ENCODE data around the gene EDIL3.
A peak's percentile ranks its signal among the peaks of the same experiment; 100 is the strongest.

Gene EDIL3

DNA sequence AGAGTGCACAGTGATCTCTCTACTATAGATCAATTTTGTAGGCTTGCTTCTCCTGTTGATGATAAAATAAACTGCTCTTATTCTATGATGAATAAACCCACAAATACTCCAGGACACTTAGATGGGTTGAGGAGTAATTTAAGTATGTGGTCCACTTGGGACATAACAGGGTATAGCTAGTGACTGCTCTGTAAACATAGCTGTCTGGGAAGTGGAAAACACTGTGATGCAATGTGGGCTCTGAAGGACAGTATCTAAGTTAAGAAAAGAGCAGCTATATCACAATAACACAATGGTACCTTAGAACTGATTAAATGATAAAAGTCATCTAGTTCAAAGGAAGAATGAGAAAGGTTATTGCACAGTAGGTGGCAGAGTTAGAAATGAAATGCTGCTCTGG, 369.7 kb downstream of the EDIL3 start:
- no peak for FAIRE-seq
- DNase-seq (ENCODE audit: extremely low spot score, insufficient read length, low read depth): no peak

DNA sequence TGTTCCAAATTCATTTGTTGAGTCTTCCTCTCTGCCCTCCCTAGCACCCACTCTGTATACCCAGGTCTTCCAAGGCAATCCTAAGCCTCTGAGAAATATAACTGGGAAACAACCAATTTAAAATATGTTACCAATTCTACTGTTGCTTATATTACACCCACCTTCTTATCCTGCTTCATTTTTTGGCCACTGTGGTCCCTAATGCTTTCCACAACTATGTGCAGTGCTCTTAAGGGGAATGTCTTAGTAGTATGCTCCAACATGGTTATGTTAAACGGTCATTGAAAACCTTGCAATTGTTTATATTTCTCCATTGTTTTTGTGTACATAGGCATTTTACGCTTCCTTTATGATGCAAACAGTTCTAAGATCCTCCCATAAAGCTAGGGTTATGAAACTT, 390.9 kb downstream of the EDIL3 start:
- no peak for FAIRE-seq
- DNase-seq (ENCODE audit: extremely low spot score, insufficient read length, low read depth): no peak

DNA sequence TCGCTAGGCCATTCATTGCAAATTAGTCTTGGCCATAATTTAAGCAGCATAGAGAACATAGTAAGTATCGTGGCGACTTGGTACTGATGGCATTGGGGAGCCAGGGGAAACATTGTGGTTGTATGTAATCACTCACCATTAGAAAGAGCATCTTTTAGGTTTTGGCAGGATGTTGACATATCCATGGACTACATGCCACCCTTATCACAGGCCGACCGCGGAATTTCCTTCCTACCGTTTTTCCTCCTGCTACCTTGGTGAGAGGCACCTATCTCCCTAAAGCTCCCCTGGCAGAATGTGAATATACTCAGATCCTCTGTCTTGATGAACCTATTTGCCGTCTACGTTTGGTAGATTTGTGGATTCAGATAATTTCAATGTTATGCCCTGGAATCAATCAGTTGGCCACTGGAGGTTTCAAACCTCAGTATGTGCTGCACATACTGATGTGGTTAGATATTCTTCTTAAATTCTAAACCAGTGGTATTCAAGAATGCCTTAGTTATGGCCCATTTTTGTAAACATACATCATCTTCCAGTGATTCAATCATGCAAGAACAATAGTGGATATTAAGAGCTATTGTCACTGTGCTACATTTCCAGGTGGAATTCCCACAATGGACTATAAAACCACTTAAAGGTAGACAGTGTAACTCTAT, 393.0 kb downstream of the EDIL3 start:
- no peak for FAIRE-seq
- DNase-seq (ENCODE audit: extremely low spot score, insufficient read length, low read depth): no peak

DNA sequence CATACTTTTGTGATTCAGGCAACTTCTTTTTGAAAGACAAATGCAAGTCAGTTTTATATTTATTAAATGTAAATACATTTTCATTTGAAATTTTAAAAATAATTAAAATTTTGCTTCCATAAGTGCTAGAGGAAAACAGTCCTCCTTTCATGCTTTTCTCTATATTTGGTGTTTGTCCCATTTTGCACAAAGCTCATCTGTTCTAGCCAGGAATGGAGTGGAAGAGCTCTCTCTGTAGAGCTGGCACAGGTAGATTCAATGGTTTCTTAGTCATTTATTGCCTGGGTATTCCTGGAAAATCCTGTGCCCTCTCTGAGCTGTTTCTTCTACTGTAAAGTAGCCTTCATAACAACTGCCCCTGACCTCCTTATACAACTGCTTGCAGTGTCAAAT, 396.4 kb downstream of the EDIL3 start:
- FAIRE-seq: no peak
- DNase-seq (ENCODE audit: extremely low spot score, insufficient read length, low read depth): no peak

DNA sequence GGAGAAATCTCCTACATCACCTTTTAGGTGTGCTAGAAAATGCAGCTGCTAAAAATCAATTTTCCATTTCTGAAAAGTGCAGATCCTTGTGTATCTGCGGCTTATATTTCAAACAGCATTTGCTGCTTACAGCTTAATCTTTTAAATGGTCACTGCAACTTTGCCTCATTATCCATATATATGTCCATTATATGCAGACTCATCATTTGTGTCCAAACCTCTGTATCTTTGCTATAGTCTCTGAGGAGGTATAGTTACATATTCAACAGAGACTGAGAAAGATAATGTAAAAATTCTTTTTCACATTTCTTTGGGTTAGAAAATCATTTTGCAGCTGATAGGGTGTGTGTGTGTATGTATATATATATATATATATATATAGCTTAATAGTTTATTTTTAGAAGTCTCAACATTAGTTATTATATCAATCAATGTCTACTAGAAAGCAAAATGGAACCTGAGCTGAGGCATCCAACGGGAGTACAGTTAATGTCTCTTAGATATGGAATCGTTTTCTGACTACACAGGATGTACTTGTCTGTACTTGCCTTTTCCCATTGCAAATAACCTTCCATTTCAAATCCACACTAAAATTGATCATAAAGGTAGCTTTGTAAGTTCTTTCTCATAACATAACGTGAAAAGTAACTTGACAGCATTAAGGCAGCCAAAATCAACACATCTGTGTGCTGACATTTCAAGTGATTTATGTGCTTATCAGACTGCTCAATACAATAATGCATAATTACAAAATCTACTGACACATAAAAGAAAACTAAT, 397.0 kb downstream of the EDIL3 start:
- DNase-seq (ENCODE audit: extremely low spot score, insufficient read length, low read depth) (no peak), FAIRE-seq (no peak)

DNA sequence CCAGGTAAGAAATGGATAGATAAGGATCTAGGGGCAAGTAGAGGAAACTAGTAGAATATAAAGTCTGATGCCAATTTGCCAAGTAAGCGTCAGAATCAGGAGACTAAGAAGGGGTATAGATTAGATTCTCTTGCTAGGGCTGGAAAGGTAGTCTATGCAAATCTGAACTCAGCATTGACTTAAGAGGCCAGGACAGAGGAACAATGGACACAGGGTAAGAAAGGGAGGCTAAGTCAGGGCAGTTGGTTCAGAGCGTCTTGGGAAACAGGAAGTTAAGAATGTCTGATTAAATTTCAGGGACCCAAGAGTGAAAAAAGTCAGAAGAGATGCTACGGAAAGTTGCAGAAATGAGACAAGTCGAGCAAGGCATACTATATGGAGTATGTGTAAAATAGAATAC, 400.8 kb downstream of the EDIL3 start:
- DNase-seq (ENCODE audit: extremely low spot score, insufficient read length, low read depth): no peak

DNA sequence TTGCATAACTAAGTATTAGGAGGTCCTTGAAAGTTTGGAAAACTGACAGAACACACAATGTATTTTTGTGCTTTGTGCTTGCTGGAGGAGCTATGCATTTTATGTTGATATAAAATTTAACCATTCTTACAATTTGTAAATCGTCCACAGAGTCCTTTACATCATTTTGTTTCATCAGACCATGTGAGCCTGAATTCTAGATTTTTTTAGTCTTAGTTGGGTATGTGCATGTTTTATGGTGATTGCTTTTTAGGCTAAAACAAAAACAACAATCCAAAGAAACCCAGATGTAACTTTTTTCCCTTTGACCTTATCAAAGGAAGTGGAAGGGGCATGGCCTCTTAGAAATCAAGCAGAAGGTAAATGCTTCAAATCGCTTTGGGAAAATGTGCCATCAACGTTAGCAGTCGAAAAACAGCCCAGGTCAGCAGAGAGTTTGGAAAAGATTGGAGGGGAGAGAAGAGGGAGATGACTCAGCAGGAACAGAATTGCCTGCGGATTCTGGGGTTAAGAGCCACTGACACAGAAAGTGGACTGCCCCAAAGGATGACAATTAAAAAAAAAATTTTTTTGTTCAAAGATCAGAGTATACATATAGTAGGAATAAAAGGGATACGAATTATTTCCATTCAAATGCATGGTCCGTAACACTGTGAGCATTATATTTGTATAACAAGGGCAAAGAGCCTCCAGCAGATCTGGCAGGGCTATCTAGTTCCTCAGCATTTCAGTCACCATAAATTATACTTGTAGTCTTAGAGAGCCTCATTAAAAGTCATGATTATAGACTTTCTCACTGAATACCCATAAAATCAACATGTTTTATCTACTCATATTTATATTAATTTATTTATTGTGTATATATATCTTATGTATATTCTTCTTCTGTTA, 410.5 kb downstream of the EDIL3 start:
- FAIRE-seq: no peak
- no peak for DNase-seq (ENCODE audit: extremely low spot score, insufficient read length, low read depth)

More for the DNA sequence above, 400.8 kb downstream of the EDIL3 start:
- no peak for FAIRE-seq

DNA sequence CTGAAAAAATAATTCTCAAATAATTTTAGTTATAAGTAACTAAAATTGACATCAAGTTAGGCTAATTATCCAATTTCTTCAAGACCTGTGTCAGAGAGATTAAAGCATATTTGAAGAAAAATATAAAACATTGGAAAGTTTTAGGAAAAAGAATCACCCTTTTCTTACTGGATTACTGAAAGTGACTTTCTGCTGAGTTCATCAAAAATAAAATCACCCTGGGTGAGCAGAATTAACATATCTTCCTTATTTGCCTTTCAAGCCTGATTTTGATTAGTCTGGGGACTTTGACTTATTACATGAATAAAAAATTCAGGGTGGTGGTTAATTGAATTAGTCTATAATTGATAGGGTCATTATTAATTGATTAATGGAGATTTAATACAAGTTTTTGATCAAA, 411.8 kb downstream of the EDIL3 start:
- DNase-seq (ENCODE audit: extremely low spot score, insufficient read length, low read depth) (no peak), FAIRE-seq (no peak)

DNA sequence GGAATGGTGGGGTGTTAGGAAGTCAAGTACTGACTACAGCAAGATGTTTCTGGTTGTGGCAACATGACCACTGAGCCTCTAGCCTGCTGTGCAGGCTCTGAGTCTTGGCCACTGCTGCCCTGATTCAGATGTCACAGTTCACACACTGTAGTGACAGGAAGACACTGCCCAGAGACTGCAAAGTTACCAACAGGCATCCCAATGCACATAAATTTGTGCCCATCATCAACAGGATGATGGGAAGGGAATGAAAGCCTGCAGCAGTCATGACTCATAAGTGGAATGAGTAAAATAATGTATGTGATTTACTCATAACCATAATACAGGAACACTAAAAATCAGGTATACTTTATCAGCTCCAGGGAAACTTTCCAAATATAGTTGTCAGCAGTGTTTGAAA, 412.4 kb downstream of the EDIL3 start:
- no peak for FAIRE-seq
- no peak for DNase-seq (ENCODE audit: extremely low spot score, insufficient read length, low read depth)

DNA sequence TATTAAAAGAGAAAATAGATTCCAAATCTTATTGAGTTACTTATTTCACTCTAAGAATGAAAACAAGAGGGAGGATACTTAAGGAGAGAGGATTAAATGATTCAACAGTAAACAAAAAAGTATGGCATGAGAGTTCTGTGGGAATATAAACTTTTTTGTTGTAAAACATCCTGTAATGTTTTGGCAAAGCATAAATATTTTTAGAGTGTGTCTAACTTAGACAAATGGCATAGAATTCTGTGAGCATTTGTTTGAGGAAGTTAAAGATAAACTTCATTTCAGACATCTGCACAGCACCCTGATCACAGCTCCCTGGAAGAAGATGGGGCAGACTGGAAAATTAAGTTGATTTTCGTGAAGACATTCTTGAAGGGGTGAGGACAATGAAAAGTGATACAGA, 417.3 kb downstream of the EDIL3 start:
- FAIRE-seq (no peak), DNase-seq (ENCODE audit: extremely low spot score, insufficient read length, low read depth) (no peak)

DNA sequence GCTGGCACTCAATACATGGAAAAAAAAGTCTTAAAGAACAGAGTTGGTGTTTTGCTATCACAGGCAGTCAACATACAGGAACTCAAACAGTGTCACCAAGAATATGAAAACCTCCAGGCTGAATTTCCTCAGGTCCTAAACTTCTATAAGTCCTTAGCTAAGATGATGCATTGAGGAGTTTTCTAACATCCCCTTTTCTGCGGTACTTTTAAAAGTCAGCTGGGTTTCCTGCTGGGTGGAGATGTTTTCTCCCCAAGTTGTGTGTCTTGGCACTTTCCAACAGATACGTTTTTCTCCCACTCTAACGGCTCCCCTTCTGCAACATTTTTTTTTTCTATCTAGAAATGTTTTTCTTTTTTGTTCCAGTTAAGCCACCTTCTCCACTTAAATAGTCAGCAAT, 419.2 kb downstream of the EDIL3 start:
- DNase-seq (ENCODE audit: extremely low spot score, insufficient read length, low read depth): no peak
- FAIRE-seq: no peak

DNA sequence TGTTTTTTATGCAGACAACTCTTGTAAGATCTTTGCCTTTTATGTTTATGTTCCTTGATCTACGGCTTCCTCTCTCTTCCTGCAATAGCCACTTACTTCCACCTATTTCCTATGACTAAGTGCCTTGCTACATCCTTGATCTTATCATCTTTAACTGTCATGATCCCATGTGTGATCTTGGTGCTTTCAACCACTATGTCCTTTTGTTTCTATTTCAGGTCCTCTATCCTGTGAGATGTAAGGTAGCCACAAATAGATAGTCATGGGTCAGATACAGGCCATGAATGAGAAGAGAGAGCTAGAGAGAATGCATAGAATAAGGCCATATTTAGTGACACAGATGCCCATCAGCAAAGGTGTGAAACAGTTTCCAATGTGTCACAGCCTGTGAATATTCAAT, 420.4 kb downstream of the EDIL3 start:
- DNase-seq (ENCODE audit: extremely low spot score, insufficient read length, low read depth) (no peak), FAIRE-seq (no peak)

DNA sequence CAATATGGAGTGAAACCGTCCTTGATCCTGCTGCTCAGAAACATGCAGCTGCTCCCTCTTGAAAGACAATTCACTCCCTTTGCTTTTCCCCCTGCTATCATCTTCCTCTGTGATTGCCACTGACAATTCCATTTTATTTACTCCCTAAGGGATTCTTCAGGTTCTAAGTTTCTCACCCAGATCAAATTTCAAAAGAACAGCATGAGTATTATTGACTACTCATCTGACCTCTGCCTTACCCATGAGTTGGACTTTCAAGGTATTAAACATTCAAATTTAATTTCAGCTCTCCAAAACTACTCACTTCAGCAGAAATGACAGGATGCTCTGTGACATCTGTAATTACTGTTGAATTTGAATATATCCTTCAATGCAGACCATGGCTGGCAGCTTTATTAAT, 427.5 kb downstream of the EDIL3 start:
- DNase-seq (ENCODE audit: extremely low spot score, insufficient read length, low read depth) (no peak), FAIRE-seq (no peak)

DNA sequence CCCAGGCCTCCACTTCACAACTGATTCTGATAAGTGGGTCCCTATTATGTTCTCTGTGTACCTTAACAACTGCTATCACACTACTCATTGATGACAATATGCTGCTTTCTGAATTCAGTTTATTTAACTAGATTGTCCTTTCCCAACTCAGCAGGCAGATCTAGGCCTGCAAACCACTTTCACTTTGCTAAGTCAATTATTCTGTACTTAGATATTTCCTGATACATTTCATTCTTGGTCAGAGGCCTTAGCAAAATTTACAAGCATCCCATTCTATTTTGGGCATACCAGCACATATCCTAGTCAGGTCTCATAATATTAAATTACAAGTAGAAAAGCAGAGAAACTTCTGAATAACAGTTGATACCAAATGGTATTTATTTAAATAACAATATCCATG, 428.3 kb downstream of the EDIL3 start:
- FAIRE-seq (no peak), DNase-seq (ENCODE audit: extremely low spot score, insufficient read length, low read depth) (no peak)

DNA sequence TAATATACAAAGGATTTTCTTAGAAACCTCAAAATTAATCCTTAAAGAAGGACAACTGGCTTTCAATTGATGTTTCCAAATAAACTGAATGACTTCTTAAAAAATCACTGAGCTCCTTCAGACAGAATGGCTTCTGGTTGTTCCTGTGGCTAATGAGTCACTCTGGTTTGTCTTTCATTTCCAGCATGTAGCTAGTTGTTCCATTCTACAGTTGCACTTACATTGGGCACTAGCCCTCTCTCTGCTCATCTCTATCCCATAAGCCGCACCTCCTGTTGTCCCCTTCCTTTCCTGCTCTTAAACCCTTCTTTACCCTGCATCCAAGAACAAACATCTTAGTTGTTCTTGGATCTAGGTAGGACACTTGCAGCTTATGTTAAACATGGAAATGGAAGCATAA, 428.8 kb downstream of the EDIL3 start:
- FAIRE-seq: no peak

DNA sequence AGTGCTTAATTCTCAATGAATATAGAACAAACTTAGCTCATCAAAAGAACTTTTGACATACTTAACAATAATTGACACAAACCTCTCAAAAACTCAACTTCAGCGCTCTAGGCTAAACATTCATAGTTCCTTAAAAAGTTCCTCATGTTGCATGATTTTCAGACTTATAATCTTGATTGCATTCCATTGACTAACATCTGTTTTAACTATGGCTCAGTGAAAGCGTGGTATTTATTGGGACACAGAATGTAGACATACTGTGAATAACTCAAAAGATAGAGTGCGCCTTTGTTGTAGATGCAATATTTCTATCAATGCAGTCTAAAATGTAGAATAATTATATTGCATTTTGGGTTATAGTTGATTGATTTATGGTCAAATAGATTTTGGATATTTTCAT, 436.9 kb downstream of the EDIL3 start:
- FAIRE-seq (no peak), DNase-seq (ENCODE audit: extremely low spot score, insufficient read length, low read depth) (no peak)

More for the DNA sequence above, 428.8 kb downstream of the EDIL3 start:
- DNase-seq (ENCODE audit: extremely low spot score, insufficient read length, low read depth): no peak

DNA sequence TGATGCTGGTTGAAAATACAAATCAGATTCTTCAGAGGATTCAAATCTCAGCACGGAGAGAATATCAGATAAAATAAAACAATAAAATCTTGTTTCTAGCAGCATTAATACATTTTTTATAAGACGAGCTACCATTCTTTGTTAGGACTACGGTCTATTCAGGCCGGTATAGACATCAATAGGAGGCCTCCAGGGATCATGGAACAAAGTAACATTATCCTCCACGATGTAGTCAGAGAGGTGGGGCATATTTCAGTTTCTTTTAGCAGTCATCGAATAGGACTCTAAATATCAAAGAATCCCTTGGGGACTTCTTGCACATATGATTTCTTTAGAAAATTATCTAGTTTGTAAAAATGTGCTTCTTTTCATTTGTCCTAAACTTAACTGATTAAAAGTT, 438.2 kb downstream of the EDIL3 start:
- DNase-seq (ENCODE audit: extremely low spot score, insufficient read length, low read depth) (no peak), FAIRE-seq (no peak)

DNA sequence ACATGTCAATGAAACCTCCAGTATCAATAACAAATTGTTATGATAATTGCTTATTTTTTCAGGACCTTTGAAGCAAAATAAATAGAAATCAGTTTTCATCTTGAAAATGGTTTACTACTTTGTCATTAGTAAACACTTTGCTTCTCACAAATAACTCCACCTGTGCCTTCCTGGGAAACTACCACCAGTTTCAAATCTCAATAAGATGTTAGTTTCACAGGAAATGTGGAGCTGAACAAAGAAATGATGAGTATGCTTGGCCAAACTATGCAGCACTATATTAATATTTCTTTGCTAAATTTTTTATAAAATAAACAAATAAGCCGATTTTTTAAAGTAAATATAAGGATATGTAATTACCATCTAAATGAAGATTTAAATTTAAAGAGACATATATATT, 442.5 kb downstream of the EDIL3 start:
- FAIRE-seq (no peak), DNase-seq (ENCODE audit: extremely low spot score, insufficient read length, low read depth) (no peak)

DNA sequence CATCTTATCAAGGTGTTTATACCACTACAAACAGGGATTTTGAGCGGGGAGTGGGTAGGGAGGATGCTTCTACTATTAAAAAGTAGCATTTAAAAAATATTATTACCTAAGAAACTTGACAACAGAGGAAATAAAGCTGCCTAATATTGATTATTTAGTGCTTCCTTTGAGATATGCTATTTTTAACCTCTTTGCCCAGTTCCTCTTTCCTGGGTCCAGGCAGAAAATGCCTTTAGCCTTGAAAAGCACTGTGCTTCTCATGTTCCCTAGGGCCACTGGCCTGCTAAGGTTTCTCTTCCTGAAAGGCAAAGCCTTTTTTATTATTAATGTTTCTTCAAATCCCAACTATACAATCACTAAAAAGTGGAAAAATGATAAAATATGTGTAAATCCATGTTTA, 446.8 kb downstream of the EDIL3 start:
- no peak for FAIRE-seq
- DNase-seq (ENCODE audit: extremely low spot score, insufficient read length, low read depth): no peak

DNA sequence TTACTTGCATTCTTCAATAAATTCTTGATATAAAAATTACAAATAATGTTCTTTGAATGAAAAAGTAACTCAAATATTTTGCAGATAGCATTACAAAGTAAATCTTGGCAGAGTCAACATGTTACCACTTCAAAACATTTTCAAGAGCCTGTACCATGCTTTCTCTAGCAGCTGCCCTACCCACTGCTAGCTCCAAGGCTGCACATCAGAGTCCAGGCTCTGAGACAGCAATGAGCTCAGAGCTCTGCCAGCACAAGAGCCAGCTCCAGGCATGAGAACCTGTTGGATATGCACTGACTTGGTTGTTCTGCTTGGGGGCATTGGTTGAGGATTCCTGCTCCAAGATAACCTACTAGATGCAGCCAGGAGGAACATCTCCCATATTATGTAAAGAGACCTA, 452.7 kb downstream of the EDIL3 start:
- FAIRE-seq: no peak
- DNase-seq (ENCODE audit: extremely low spot score, insufficient read length, low read depth): no peak

DNA sequence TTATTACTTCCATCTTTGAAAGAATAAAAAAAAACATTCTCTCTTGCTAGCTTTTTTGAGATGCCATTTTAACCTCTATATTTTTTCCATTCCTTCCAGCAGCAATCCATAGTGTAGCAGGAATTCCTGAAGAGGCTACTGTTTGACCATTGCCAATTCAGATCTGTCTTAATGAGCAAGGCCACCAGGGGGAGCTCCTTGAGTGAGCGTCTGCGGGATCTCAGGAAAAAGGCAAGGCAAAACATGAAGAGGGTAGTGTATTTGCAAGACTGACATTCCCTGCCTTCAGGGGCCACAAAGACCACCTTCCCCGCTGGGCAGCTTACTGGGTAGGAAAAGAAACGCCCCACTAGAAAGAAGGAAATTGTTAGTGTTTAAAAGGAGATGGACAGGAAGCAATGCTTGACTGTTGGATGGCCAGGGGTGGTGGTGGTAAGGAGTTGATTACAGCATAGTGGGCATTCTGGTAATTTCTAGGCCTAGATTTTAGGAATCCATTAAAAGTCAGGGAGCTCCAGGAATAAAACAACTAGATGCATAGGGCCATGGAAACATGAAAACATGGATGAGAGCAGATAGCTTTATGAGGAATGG, 457.4 kb downstream of the EDIL3 start:
- DNase-seq (ENCODE audit: extremely low spot score, insufficient read length, low read depth) (peak; percentile 2), FAIRE-seq (no peak)

Measured in GM18507 (cell line).